HG03159 (cell line): ENCODE results near the gene MTUS2.
"Not testable (repeated sequence)": the region's sequence is repeated elsewhere in the genome, so short reads cannot be mapped to it uniquely, and the experiment has no call there.

Experiments
- ATAC-seq: cut with Tn5 transposase; IDR thresholded peaks from one replicate; pipeline ENCODE4 v1.9.1; 2021; ENCODE audit warnings: mild to moderate bottlenecking, moderate library complexity; ENCODE audit not compliant: unreplicated experiment

The MTUS2 gene

DNA sequence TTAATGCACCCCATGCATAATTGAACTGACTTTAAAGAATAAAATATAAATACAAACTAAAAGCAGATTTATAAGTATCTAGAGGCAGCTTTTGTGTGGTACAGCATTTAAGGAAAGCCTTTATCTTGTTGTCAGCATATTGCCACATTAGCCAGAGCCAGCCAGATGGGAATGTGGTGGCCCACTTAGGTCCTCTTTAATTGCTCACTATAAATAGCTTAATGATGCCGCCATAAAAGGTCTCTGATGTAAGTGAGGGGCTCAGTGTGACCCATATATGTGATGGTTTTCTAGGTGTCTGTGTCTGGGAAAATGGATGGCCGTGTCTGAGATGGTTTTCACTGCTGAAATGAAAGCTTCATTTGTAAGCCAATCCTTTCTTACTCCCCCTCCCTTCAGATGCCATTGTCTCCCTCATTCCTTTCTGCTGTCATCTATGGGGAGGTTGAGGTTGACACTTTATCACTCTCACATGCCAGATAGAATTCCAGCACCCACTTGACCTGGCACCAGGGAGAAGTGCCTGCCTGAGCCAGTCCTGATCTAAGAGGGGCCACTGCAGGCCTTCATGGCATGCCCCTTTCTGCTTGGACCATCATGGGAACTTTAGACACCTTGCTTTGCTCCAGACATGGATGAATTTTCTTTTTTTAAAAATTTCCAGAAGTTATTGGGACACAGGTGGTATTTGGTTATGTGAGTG lies 135.3 kb downstream of the MTUS2 start:
- no peak for ATAC-seq

DNA sequence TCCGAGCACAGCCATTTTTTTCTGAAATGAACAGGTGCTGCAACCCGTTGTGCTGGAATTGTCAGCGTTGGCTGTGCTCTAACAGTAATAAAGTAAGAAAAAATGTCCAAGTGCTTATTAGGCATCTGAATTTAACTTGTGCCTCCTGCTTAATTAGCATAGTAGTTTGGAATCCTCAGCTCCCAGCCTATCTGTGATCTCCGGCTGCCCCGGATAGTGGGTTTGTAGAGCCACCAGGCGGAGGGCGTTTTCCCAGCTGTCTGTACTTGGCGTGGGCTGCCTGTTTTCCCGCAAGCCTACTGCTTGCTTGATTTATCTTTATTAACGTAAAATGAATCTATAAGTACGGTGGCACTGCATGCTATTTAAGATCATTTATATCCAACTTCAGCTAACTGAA lies 137.9 kb downstream of the MTUS2 start:
- ATAC-seq = no peak

DNA sequence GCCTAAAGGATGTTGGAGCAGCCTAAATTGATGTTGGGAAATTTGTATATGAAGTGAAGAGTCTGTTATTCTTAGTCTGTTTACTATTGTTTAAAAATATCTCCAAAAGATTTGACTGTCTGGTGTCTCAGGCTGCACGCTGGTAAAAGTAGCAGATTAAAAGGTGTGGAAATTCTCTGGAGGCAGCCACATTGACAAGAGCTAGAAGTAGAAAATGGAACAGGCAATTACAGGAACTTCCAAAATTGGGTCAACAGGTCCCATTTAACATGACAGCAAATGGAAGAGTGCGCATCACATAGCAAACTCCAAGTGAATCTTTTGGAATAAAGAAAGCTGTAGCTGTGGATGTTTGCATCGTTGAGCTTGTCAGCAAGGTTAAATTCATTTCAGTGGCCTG lies 138.3 kb downstream of the MTUS2 start:
- no peak for ATAC-seq

DNA sequence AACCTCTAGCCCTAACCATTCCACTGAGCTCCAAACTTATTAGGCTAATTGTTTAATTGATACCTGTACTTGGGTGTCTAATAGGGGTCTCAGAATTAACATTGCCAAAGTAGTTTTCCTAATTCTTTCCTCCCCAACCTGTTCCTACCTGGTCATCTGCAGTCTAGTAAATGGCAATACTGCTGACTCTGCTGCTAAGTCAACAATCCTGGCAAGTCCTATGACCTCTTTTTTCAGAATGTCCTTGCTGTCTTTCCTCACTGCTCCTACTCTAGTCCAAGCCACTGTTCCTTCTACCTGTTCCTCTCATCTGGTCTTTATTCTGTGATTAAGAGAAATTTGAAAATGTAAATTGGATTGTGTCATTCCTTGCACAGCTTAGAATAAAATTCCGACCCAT lies 143.9 kb downstream of the MTUS2 start:
- no peak for ATAC-seq

DNA sequence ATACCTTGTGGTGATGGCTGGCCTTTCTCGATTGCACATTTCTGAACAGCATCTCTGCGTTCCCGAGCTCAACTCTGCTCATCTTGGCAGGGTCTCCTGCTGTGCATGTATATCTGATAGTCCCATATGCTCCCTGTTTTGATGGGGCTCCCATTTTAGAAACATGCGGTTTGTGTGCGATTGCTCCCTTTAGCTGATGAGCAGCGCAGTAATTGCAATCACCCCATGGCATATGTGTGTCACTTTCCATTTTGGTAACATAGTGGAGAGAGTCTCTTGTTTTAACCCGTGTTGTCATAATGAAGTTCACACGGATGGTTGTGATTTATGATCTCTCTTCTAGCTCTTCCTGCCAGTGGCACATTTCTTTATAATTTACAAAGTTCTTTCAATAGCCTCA lies 144.7 kb downstream of the MTUS2 start:
- no peak for ATAC-seq

DNA sequence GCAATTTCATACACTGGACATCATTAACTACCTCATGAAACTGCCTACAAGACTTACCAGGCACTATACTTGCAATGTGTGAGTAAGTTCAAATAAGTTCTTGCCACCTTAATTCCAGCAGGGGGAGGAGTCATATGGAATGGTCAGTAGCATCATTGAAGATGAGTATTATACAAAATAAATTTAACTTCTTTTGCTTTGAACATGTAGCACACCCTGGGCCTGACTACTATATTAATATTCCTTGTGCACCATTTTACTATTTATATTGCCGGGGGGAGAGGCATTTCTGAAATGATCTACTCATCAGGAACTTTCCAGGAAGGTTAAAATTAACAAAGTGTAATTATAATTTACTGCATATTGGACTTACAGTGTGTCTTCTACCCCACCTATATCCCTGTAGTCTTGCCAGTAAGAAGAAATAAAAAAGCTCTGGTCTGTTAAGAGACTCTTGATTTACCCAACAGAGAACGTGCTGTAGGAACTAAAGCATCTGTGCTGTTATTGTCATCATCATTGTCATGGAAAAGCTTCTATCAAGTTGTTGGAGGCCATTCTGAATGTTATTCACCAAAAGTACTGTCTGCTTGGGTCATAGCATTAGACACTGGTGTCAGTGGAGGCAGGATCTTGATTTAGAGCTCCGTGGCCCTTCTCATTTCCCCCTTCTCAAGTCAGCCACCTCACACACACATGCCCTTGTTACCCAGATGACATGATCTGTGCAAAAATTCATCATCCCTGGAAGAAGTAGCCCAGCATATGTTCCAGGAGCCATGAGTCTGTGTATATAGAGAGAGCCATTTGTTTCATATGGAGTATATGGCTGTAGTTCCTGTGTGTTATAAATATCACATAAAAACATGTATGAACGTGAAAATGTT lies 147.1 kb downstream of the MTUS2 start:
- no peak for ATAC-seq

DNA sequence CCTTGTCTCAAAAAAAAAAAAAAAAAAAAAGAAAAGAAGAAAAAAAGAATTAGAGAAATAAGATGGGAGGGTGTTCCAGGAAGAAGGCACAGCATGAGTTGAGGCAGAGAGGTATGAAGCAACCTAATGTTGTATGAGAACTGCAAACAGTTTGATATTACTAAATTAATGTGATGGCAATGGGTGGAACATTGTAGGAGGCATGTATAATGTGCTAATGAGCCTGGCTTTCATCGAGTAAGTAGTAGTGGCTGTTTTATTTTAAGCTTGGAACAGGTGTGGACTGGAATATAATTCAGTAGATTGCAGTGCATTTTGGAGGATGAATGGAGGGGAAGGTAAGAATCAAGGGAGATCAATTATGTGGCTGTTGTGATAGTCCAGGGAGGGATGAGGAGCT lies 156.1 kb downstream of the MTUS2 start:
- ATAC-seq = no peak

DNA sequence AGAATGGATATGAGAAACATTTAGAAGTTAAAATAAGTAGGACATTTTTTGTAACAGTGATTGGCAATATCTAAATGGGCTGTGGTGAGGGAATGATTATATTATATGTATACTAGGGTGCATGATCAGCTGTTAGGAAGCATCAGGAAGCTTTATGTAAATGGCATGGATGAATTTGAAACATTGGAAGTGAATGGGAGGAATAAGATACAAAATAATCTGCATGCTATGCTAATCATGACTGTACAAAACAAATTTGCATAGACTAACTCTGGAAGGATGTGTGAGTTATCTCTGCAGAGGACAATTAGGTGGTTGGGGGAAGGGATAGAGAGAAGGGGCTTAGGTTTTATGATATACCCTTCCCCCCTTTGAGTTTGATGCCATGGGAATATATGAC lies 156.5 kb downstream of the MTUS2 start:
- ATAC-seq = no peak

DNA sequence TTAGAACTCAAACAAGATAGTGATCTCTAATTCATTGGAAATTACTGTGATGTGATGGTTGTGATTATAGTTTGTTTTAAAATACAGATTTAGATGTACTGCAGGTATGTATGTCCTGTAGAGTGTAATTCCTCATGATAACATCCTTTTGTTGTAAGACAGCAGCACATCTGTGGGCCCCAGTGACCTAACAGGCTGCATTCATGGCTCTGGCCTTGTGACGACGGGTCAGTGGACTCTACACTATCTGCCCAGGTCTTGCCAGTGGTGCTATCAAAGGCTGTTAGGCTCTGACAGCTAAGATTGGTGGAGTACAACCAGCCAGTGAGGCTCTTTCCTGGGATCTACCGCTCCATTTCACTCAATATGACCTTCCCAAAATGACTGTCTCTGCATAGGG lies 158.4 kb downstream of the MTUS2 start:
- ATAC-seq = no peak

DNA sequence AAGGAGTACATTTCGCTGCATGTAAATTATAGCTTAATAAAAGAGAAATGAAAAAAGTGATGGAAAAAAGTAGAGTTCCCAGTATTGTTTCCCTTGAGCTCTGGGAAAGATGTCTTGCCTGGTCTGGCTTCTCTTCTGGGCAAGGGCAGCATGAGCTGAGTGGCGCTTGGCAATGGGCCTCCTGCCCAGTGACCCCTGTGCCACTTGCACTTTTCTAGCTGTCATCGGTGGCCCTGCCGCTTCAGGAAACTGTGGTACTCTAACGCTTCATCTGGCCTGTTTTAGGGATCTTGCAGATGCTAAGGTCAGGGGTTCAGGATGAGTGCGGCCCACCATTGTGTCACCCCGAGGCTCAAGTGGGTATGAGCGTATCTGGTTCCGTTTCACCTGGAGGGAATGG lies 161.4 kb downstream of the MTUS2 start:
- ATAC-seq = no peak

DNA sequence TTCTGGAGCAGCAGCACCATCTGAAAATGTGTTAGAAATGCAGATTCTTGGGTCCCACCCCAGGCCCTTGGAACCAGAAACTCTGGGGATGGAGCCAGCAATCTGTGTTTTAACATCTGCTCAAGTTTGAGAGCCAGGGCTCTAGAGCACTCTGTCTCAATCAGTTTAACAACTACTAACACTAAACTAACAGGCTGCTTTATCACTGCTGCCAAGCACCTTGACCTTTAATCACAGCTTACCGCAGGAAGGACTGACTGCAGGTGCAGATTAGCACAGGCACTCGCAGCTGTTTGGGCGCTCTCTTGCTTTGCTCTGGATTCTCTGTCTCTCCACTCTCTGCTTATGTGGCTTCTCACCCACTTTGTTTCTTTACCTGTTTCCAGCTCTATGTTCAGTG lies 163.5 kb downstream of the MTUS2 start:
- no peak for ATAC-seq

DNA sequence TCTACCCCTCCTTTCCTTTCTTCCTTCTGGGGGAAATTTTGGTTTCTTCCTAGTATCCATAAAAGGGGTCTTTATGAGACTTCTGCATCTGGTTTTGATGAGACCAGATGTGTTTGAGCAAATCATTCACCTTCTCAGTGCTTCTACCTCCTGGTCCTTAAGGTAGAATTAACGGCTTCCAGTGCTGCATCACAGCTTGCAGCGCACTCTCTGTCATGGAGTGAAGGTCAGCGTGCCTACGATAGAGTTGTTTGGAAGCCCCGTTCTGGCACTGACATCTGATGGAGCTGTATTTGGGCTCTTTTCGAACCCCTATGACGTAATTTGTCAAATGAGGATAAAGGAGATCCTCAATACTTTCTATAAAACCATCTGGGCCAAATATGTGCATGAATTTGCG lies 164.2 kb downstream of the MTUS2 start:
- no peak for ATAC-seq

DNA sequence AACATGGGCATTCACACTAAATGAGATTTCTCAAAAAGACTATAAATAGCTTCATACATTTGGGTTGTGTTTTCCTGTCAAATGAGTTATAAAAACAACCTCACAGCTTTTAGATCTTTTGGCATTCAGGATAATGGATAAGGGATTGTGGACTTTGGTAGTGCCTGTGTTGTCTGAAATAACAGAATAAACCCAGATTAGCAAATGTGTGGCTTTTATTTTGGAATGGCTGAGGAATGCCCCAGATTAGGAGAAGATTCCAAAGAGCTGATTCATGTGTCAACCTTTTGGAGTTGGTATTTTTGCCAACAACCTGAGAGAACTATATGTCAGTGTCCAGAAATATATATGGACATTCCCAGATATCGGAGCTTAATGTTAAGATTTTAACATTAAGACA lies 164.7 kb downstream of the MTUS2 start:
- ATAC-seq = no peak

DNA sequence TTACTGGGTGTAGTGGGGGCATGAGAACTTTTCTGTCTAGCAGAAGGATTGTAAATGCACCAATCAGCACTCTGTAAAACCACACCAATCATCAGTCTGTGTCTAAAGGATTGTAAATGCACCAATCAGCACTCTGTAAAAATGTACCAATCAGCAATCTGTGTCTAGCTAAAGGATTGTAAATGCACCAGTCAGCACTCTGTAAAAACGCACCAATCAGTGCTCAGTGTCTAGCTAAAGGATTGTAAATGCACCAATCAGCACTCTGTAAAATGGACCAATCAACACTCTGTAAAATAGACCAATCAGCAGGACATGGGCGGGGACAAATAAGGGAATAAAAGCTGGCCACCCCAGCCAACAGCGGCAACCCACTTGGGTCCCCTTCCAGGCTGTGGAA lies 170.2 kb downstream of the MTUS2 start:
- ATAC-seq = not testable (repeated sequence)

DNA sequence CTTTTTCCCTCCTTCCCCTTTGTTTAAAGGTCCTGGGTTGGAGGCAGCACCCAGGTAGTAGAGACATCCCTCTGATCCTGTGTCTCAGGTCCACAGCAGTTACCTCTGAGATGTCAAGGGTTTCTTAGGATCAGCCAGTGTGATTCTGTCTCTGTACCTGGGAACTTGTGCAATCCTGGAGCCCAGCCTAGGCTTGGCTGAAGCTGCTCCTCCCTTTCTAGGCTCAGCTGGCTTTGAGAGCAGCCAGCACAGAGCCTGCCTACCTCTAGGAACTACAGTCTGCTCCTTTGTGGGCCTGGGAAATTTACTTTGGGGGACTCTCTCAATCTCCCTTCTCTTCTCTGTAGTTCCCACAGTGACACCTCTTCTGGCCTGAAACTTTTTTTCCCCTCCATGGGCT lies 171.6 kb downstream of the MTUS2 start:
- ATAC-seq = no peak

DNA sequence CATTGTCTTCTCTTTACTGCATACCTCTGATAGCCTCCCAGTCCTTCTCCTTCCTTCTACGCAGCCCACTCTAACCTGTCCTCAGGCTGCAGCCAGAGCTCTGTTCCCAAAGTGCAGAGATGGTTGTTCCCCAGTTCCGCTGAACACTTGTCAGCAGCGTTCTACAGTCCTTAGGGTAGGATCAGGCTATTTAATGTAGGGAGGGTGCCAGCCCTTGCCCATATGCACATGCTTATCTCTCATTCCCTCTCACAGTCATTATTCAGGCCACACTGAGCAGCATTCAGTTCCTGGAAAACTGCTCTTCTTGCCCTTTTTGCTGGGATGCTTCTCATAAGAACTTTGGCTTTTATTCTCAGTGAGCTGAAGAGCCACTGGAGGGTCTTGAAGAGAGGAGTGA lies 180.7 kb downstream of the MTUS2 start:
- no peak for ATAC-seq

DNA sequence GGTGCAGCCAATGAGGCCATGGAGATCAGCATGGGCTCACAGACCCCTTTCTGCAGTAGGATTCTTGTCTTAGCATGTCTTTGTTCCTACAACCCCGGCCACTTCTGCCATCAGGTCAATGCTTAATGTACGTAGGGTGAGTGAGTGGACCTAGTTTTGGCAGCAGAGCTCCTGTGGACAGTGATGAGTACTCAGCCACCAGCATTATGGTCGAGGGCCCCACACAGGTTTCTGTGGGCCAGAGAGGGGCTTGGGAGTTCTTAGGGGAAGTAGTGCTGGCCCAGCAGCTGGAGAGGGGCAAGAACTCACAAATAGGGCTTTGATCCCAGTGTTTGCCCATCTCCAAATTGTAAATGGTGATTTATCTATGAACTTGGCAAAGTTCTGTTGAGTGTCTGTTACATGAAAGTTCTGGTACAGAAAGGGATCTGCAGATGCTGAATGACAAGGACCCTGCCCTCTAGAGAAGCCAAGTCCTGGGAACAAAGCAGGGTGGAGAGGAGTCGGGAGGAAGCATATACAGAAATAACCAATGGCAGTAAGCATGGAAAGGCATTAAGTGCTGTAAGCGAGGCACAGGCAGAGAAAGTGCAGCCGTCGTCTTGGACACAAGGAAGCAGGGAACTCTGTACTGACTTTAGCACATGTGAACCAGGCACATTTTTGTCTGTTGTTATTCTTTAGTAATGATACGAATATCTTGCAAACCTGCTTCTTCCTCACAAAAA lies 185.1 kb downstream of the MTUS2 start:
- no peak for ATAC-seq

DNA sequence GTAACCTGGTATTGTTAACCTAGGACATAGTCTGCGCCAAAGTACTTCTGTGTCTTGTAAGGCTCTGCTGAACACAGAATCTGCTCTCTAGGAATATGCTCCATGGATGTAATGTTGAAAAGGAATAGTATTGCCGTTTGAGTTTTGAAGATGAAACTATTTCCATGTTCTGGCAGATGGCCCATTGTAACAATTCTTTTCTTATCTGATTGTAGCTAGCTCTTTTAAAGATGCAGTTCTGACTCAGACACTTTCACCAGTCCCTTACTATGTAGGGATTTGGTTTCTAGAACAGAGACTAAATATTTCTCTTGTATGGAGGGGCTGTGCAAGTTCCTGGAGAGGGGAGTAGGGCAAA lies 185.6 kb downstream of the MTUS2 start:
- ATAC-seq = no peak

DNA sequence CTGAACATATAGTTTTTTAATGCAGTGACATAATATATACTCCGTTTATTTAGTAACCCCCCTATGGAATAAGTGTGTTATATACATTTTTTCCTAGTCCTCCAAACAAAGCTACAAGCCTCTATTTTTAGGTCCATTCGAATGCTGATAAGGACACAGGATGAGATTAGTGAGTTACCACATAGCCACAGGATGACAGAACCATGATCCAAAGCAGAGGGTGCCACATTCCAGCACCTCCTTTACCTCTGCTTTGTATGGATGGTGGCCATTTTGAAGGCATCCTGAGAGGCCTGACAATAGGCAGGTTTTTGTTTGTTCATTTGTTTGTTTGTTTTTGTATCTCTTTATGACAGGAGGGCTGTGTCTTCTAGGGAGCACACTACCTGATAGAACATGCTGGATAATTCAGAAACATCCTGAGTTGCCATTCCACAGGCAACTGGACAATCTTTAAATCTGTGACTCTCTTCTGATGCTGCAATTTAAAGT lies 186.3 kb downstream of the MTUS2 start:
- no peak for ATAC-seq

DNA sequence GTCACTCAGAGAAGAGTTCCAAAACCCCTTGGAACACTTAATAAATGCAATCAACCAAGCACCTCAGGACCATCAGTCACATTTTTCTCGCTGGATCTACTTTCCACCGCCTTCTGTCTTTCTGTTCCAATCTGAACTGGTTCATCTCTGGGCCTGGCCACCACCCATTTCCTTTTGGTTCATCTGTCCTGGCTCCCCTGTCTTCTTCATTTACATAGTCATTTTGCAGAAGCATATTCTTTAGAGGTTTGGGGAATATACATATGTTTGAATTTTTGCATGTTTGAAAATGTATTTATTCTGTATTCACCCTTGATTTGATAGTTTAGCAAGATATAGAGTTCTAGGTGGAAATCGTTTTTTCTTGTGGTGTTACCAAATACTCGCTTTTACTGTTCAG lies 188.2 kb downstream of the MTUS2 start:
- no peak for ATAC-seq

DNA sequence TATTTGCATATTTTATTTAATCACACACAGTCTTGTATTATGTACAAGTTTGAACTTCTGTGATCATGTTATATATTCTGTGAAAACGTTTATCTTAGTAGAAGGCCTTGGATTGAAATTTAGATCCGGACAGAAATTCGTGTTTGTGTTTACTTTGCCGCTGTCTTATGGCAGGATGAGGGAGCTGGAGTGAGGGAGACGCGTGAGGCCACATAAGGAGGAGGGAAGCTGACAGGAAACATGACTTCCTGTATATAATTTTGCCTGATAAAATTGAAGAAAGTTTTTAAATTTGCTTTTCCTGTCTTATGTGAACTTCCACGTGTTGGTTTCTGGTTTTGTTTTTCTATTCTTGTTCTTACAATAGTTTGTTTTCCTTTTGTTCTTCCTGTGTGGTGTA lies 200.2 kb downstream of the MTUS2 start:
- ATAC-seq = no peak

DNA sequence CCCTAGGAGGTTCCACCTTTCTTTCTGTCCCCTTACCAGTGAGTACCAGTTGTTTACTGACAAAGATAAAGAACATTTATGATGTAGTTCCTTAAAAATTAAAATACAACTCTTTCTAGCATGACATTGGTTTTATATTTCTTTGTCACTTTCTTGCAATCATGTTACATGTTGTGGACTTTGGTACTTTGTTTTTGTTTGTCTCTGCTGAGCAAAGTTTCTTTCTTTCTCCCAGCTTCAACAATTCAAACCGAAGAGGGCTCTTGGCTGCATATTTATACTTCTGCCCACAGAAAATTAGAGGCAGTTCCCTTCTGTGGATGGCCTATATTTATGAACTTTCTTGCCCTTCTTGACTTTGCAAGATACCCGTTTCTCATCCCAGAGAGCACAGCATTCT lies 201.2 kb downstream of the MTUS2 start:
- no peak for ATAC-seq
